VCaP (cell line): ENCODE results near the gene SSH3.
A peak's percentile ranks its signal among the peaks of the same experiment; 100 is the strongest.

Experiments
- H3K27ac ChIP-seq: fragments of 450-650 bp; 2 replicates; pipeline ENCODE4 v1.5.1; 2017
- TF ChIP-seq, protein P1 (sequence below): fragments of 450-650 bp; conservative IDR thresholded peaks from 2 replicates; pipeline ENCODE4 v1.5.1; 2017; ENCODE audit warnings: mild to moderate bottlenecking, moderate library complexity

SSH3 gene

DNA sequence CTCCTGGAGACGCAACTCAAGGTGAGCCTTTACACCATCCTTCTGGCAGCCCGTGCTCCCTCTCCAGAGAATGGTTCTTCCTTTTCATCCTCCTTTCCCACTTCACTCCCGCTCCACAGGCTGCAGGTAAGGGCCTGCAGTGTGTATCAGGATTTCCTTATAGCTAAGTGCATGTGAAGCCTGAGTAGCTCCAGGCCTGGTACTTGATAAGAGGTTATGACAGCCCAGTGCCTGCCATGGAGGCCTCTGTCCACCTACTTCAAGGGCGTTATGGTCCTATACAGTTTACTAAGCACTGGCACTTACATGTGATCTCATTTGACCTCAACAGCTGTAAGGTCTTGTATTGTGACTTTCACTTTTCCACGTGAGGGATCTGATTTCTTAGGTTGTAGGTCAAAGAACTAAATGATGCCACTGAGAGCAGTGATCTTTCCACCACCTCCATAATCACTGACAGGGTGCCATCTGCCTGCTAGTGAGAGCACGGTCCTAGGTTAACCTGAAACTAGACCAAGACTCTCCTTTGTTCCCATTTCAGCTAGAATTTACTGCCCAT lies 18.1 kb downstream of the SSH3 start:
- no peak overlapping the region for H3K27ac ChIP-seq
- TF ChIP-seq, protein P1, sequence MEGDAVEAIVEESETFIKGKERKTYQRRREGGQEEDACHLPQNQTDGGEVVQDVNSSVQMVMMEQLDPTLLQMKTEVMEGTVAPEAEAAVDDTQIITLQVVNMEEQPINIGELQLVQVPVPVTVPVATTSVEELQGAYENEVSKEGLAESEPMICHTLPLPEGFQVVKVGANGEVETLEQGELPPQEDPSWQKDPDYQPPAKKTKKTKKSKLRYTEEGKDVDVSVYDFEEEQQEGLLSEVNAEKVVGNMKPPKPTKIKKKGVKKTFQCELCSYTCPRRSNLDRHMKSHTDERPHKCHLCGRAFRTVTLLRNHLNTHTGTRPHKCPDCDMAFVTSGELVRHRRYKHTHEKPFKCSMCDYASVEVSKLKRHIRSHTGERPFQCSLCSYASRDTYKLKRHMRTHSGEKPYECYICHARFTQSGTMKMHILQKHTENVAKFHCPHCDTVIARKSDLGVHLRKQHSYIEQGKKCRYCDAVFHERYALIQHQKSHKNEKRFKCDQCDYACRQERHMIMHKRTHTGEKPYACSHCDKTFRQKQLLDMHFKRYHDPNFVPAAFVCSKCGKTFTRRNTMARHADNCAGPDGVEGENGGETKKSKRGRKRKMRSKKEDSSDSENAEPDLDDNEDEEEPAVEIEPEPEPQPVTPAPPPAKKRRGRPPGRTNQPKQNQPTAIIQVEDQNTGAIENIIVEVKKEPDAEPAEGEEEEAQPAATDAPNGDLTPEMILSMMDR, result no peak

DNA sequence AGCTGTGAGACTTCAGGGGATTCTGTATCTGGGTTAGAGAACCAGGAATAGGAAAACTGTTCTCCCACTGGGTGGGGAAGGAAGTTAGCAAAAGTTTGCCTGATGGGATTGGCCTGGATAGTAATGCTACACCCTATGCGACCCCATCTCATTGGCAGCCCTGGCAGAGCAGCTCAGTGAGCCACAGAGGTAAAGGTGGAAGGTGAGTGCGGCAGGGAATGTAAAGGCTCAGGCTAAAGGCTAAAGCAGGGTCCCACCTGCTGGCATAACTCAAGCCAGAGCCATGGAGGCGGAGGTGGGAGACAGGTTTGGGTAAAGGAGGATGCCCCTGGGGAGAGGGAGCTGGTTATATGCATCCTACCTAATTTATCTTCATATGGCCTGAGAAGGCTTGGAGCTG lies 18.7 kb downstream of the SSH3 start:
- no peak overlapping the region for H3K27ac ChIP-seq
- TF ChIP-seq, protein P1, result no peak

DNA sequence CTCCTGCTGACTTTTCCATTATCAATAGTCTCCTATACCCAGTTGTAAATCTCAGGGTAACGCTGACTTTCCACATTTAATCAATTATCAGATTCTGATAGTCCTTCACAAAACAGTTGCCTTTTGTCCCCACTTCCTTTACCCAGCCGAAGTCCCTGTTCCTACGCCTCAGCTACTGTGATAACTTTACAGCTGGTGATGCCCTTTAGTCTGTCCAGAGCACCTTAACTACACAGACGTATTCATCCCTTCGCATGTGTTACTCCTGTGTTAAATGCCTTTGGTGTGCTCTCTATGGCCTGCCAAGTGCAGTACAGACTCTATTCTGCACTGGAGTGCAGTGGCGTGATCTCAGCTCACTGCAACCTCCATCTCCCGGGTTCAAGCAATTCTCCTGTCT lies 20.2 kb downstream of the SSH3 start:
- TF ChIP-seq, protein P1, result no peak
- no peak overlapping the region for H3K27ac ChIP-seq

DNA sequence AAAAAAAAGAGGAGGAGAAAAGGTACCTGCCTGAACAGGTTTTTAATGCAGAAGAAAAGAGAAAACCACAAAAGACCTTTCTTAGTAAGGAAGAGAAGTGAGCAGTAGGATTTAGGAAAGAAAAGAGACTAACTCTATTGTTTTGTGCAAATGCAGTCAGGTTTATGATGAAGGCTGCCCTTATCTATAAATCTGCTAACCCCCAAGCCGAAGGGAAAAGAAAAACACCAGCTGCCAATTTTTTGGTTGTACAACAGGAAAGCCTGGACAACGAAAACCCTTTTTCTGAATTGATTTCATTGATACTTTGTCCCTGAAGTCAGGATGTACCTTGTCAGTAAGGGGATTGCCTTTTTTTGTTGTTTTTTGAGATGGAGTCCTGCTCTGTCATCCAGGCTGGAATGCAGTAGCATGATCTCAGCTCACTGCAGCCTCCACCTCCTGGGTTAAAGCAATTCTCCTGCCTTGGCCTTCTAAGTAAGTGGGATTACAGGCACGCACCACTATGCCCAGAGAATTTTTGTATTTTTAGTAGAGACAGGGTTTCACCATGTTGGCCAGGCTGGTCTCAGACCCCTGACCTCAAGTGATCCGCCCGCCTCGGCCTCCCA lies 28.9 kb downstream of the SSH3 start:
- H3K27ac ChIP-seq, result no peak overlapping the region
- TF ChIP-seq, protein P1, result no peak

DNA sequence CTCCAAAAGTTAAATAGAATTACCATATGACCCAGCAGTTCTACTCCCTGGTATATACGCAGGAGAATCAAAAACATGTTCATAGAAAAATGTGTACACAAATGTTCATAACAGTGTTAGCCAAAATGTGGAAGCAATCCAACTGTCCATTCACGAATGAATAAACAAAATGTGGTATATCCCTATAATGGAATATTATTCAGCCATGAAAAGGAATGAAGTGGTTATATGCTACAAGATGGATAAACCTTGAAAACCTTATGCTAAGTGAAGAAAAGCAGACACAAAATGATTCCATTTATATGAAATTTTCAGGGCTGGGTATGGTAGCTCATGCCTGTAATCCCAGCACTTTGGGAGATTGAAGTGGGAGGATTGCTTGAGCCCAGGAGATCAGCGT lies 33.9 kb downstream of the SSH3 start:
- TF ChIP-seq, protein P1, result no peak
- no peak overlapping the region for H3K27ac ChIP-seq

DNA sequence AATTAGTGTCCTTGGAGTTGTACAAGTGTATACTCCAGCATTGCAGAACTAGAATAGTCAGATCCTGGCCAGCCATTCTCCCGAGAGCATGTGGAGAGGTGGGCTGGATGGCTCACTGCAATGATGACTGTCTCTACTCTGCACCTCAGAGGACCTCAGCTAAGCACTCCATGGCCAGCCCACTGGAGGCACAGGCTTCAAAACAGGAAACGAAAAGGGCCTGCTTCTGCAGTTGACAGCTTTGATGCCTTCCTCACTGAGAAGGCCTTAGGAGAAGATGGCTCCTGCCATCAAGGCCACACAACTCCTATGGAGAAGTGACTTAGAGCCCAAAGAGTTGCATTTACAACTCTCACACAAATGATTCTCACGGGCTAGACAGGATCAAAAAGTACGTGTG lies 40.9 kb downstream of the SSH3 start:
- TF ChIP-seq, protein P1, result no peak
- no peak overlapping the region for H3K27ac ChIP-seq

DNA sequence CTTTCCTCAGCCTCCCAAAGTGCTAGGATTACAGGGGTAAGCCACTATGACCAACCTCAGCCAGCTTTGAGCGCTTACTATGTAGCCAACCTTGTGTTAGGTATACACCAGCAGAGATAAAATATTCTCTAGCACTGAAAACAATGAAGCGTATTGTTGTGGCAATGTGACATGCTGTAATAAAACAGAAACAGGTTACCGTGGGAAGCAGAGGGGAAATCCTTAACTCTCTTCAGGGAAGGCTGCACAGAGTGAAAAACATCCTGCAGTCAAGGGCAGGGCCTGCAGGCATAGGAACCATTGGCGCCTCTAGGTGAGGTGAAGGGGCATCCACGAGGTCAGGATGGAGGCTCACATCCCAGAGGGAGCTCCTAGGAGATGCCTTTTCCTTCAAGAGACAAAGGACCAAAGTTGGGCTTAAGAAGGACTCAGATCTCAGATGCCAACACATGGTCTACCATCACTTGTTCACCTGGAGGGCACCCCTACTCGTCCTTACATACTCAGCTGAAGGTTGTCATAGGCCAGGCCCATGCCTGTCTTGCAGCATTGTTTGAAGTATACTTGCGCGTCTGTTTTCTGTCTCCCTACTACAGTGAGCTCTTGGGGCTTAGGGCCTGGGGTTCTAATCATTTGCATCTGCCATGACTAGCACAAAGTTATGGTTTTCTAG lies 42.1 kb downstream of the SSH3 start:
- H3K27ac ChIP-seq, result peak overlapping the region; percentile 42
- TF ChIP-seq, protein P1, result no peak
